UCSD-AML1 (cell line): Measurements from ENCODE around the gene RPL36.
"Not testable (repeated sequence)": the region's sequence is repeated elsewhere in the genome, so short reads cannot be mapped to it uniquely, and the experiment has no call there.

Source experiments
- DNase-seq: peaks from one replicate; lab custom pipeline; 2025; ENCODE audit not compliant: unreplicated experiment; lab: John Stamatoyannopoulos, UW

Gene RPL36

DNA sequence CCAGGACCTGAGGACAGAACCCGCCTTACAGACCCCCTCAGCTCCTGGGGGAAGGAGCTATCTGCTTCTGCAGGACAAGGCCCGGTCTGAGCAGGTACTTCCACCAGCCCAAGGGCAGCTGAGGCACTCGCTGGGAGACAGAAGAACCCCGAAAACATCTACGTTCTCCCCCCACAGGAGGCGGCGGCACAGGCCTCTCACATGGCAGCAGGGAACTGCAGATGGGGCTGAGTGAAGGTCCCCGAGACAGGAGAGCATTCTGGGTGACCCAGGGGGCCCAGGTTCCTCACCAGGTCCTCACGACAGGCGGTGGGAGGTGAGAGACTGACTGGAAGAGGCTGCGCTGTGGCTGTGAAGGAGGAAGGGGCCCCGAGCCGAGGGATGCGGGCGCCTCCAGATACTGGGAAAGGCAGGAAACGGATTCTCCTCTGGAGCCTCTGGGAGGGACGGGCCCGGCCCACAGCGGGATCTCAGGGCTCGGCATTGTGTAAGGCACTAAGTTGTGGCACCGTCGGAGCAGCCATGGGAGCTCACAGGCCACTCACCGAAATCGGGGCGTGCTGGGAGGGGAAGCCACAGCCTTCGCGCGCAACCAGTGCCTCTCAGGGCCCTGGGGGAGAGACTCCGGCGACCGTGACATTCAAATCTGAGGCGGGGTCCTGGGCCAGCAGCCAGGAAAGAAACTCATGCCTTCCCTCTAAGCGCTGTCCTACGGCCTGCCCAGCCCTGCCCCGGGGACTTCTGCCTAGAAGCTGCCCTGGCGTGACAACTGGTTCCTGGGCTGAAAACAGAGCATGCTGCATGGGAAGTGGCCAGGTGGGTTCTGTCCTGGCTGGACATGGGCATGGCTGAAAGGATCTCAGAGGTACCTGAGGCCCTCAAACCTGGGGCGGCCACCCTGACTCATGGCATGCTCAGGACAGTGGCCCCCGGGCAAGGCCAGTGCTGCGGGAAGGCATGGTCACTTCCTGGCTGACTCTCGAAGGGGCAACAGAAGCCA lies 14.0 kb downstream of the RPL36 start:
- no peak for DNase-seq

DNA sequence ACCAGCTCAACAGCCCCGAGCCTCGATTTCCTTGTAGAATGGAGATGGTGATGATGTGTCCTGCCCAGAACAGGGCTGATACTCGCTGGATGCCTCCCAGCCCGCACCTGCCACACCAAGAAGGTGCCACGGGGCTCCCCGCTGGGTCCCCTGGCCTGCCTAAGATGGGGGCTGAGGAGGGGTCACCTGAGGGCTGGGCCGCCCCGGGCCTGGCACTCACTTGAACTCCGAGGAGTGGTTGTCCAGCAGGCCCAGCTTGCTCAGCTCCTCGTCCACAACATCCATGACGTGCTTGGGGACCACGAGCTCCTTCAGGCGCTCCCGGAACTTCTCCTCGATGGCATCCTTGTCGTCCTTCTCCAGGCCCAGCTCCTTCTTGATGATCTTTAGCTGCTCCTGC lies 15.5 kb downstream of the RPL36 start:
- no peak for DNase-seq

DNA sequence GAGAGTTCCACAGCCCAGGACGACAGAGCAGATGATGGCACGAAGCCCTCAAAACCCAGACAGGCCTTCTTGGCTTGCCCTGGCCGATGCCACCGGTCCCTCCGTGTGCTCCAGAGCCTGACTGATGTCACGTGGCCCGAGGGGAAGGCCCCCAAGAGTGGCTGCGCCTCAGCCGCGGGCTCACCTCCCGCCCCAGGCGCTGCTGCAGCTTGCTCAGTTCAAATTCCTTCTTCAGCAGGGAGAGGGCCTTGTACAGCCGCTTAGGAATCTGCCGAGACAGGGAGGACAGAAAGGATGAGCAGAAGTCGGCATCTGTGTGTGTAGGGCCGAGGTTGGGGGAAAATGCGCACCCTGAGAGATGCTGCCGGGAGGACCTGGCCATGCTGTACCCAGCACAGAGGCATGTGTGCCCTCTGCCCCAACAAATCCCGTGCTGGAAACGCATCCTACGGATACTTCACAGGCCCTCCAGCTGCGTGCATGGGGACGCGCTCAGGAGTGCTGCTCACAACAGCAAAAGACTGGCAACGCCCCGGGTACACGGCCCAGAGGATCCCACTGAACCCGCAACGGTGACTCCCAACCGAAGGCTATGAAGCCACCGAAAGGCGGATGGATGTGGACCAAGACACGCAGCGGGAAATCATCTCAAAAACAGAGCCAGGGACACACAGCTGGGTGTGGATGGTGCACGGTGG lies 16.9 kb downstream of the RPL36 start:
- DNase-seq = no peak

DNA sequence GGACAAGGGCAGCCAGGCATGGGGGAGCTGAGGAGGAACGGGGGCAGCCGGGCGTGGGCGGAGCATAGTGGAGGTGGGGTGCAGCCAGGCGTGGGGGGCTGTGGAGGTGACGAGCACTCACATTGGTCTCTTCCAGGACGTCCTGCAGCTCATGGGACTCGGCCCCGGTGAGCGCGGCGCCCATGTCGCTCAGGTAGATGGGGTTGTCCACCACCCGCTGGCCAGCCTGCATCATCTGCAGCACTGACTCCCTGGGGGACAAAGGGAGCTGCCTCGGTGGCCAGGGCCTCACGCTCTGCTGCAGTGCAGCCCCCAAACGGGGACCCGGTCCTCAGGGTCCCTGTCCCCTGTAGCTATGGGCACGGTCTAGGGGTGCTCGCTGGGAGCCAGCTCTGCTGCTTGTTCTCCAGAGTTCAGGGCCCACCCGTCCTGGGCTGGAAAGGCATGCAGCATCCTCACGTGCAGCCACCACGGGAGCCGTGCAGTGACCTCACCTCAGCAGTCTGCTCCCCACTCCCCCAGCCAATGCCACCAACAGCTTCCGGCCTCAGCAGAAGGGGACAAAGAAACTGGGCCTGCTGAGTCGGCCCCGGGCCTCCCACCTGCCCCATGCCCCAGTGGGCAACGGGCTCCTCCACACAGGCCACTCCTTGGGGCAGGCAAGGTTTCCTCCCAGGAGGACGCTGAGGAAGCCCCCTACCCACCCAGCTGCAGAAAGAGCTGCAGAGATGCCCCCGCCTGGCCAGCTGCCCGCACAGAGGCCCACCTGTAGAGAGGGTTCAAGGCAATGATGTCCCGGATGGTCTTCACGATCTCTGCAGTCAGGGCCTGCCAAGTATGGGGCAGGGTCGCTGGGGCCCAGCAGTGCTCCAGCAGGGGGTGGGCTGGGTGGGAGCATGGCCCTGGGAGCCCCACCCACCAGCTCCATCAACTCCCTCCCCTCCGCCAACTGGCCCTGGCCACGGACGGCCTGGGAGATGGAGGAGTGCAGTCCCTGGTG lies 17.8 kb downstream of the RPL36 start:
- DNase-seq = no peak

DNA sequence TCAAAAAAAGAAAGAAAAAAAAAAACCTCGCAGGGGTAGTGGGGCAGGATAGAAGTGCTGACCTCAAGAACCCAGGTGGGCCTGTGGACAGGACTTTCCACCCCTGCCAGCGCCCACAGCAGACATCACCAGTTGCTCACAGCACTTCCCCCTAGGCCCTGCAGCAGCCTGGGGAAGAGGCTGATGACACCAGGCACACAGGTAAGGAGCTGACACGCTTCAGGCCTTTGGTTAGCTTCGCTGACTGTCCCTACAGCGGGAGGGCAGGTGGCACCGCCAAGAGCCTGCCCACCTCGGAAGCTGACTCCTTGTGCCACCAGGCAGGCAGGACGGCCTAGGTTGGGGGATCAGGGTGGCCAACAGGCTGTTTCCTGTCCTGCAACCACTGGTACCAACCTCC lies 20.9 kb downstream of the RPL36 start:
- no peak for DNase-seq

DNA sequence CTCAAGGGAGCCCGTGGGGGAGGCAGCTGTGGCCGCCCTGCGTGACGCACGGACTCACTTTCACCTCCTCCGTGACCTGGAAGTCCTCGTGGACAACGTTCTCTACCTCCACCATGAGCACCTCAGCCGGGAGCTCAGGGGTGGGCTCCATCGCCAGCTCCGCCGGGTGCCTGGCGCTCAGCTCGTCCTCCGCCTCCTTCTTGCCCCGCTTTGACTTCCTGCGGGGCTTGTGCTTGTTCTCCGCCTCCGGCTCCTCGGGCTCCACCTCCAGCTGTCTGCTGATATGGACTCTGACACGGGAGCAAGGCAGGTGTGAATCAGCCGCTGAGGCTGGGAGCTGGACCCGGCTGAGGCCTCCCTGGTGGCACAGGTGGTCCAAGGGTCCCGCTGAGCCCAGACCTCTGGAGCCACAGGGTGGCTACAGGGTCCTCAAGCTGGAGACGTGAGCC lies 21.6 kb downstream of the RPL36 start:
- DNase-seq = no peak

DNA sequence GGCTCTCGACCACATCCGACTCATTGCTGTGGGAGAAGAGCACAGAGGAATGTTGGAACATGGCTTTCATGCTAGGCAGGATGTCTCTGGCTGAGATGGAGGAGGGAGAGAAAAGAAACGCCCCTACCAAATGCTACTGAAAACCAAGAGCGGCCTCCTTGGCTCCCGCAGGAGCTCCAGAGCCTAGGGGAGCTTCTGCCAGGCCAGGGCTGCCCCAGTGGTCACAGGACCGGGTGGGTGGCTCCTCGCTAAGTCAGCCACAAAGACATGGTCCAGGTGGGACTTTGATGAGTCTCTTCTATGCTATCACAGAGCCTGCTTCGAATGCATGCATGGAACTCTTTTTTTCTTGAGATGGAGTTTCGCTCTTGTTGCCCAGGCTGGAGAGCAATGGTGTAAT lies 23.1 kb downstream of the RPL36 start:
- no peak for DNase-seq

DNA sequence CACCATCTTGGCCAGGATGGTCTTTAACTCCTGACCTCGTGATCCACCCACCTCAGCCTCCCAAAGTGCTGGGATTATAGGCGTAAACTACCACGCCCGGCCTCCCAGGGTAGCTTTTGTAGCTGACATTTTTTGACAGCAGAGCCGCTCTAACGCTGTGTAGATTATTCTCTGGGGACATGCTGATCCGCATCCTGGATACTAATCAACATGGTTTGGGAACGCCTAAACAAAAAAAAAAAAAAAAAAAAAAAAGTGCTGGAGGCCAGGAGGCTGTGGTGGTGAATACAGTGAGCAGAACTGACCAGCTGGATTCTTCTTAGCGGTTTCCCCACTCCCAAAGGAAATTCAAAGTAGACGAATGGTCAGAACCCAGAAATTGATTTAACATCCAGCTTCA lies 24.7 kb downstream of the RPL36 start:
- DNase-seq = no peak

DNA sequence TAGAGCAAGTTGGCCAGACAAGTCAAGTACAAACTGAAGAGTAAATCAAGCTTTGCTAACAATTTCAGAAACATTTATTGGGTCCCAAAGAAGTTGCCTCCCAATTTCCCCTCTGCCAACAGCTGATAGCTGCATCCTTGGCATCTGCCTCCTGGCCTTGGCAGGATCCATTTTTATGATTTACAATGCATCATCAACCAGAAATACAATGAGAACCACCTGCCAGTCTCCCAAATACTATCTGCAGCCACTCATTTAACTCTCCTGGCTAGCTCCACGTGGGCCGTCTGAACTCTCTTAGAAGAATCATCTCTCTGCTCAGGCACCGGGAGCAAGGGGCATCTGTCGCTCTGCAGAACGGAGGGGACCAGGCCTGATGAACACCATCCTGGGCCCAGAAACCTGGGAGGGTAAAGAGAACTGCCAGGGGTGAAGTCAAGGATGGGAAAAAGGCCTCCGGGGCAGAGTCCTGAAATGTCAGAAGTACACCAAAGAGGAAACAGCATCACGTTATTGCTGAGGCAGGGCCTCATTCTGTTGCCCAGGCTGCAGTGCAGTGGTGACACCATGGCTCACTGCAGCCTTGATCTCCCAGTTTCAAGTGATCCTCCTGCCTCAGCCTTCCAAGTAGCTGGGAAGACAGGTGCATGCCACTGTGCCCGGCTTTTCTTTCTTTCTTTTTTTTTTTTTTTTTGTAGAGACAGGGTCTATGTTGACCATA lies 27.3 kb downstream of the RPL36 start:
- no peak for DNase-seq

DNA sequence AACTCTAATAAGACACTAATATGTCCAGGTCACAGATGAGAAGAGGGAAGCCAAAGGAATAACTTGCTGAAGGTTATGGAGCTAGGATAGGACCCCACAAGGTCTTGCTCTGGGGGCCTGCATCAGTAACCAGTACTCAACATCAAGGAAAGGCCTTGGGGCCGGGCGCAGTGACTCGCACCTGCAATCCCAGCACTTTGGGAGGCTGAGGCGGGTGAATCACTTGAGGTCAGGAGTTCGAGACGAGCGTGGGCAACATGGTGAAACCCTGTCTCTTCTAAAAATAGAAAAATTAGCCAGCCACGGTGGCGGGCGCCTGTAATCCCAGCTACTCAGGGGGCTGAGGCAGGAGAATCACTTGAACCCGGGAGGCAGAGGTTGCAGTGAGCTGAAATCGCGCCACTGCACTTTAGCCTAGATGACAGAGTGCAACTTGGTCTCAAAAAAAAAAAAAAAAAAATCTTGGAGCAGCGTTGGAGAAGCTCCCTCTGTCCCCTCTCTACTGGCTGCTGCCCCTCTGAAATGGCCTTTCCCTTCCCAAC lies 28.0 kb downstream of the RPL36 start:
- no peak for DNase-seq

DNA sequence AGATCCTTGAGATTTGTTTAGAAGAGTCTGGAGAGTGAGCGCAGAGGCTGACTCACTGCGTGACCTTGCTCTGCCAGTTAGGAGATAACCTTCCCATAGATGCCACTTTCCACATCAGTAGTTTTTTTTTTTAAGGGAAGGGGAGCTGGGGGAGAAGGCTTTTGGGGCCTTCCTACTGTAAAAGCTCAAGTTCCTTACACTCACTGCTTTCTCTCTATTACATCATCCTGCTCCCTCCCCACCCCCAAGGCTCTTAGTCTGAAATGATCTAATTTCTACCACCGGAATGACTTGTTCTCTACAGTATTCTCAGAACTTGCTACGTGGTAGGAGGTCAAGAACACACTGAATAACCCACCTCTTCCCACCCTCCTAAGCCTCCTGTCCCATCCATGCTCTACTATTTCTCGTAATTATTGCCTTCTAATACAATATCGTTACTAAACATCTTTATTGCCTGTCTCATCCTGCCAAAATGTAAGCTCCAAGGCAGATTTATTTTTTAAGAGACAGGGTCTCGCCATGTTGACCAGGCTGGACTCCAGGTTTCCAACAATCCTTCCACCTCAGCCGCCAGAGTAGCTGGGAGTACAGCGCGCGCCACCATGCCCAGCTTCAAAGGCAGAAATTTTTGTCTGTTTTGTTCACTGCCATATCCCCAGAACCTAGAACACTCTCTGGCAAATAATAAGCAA lies 28.6 kb downstream of the RPL36 start:
- DNase-seq = peak; percentile 31

DNA sequence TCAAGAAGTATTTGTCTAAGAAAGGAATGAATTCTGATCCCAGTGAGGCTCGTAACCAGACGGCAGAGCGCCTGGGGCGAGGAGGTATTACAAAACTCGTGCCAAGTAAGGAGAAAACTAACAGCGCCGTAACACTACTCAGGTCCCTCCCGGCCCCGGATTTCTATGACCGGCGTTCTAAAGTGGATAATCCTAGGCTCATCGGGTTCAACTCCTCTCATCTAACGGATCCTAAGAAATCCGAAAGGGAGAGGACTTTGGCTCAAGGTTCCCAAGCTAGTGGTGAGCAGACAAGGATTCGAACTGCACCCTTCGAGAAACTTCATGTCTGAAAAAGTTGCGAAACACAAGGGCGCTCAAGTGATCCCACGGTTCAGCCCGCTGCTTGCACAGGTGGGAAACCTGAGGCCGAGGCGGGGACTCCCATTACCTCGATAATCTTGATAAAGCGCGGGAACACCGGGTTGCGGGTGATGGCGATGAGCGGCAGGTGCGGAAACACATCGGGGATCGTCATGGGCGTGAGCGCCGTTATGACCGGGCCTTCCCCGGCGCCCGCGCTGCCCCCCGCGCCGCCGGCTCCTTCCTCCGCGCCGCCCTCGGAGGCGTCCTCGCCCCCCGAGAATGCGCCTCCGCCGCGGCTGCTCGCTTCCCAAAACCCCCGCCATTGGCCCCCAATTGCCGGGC lies 29.3 kb downstream of the RPL36 start:
- no peak for DNase-seq

DNA sequence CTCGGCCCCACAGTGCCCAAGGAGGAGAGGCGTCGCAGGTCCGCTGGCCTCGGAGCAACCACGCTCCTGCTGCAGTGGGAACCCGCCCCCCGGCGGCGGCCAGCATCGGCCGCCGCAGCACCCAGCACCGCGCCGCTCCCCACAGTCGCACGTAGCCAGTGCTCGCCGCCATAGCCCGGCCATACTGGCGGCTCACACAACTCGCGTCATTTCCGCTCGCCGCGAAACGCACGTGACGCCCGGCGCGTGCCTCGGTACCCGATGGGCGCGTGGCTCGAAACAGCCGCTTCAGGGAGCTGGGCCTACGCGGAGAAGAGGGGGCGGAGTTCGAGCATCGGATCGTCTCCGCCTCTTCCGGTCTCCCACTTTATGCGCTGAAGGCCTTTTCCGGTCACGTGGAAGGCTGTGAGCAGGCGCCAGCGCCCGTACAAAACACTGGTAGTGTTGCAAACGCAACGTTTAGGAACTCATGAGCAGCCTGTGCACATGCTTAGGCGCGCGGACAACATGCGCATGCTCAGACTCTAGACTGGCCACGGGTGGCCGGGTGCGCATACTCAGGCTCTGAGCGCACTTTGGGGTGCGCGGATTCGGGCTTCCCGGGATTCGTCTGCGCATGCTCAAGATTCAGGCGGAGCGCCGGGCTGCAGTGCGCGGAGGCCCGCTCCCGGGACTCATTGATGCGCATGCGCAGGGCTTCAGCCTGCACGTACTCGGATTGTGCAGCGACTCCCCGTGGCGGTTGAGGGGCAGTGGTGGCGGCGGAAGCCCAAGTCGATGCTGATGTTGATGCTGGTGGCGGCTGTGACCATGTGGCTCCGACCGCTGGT lies 30.1 kb downstream of the RPL36 start, which contains the start of the genes CATSPERD and LONP1:
Gene CATSPERD (plus strand): TSS at position 677 of the 830 bp plus-strand sequence. CDS start 101 bp downstream, at position 778.
Gene LONP1 (minus strand): TSS at position 186 of the 830 bp plus-strand sequence. CDS start 14 bp downstream, at position 172.
- DNase-seq = peak; percentile 99

DNA sequence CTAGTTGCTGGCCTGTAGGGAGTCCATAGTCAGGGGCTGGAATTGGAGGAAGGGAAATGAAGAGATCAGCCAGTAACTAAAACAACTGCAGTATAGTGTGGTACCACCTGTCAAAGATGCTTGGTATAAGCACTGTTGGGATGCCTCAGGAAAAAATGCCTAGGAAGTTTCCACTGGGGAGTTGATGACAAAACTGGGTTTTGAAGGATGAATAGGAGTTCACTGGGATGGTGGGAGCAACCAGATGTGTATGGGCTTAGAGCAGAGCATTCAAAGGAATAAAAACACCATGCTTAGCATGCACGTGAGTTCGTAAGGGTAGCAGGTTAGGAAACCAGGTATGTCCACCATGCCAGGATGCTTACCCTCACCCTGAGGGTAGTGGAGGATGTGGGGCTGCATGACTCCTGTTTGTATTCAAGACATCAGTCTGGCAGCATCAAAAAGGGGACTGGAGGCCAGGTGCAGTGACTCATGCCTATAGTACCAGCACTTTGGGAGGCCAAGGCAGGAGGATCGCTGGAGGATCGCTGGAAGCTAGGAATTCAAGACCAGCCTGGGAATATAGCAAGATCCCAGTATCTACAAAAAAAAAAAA lies 37.5 kb downstream of the RPL36 start:
- no peak for DNase-seq

DNA sequence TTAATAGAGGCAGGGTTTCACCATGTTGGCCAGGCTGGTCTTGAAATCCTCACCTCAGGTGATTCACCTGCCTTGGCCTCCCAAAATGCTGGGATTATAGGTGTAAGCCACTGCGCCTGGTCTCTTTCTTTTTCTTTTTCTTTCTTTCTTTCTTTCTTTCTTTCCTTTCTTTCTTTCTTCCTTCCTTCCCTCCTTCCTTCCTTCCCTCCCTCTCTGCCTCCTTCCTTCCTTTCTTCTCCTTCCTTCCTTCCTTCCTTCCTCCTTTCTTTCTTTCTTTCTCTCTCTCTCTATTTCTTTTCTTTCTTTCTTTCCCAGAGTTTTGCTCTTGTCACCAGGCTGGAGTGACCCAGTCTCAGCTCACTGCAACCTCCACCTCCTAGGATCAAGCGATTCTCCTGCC lies 43.1 kb downstream of the RPL36 start:
- DNase-seq = not testable (repeated sequence)

DNA sequence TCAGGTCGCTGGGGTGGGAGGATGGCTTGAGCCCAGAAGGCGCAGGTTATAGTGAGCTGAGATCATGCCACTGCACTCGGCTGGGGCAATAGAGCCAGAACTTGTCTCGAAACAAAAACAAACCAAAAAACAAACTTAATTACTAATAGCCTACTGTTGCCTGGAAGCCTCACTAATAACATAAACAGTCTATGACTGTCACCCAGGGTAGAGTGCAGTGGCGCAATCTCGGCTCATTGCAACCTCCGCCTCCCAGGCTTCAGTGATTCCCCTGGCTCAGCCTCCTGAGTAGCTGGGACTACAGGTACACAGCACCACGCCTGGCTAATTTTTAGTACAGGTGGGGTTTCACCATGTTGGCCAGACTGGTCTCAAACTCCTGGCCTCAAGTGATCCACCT lies 48.3 kb downstream of the RPL36 start:
- DNase-seq = no peak
